HG03457 (cell line): ENCODE results near the gene DUS2.
"Not testable (repeated sequence)": the region's sequence is repeated elsewhere in the genome, so short reads cannot be mapped to it uniquely, and the experiment has no call there.

Experiments used
- ATAC-seq: cut with Tn5 transposase; IDR thresholded peaks from one replicate; pipeline ENCODE4 v1.9.1; 2021; ENCODE audit warnings: moderate number of reproducible peaks; ENCODE audit not compliant: unreplicated experiment

The DUS2 gene

DNA sequence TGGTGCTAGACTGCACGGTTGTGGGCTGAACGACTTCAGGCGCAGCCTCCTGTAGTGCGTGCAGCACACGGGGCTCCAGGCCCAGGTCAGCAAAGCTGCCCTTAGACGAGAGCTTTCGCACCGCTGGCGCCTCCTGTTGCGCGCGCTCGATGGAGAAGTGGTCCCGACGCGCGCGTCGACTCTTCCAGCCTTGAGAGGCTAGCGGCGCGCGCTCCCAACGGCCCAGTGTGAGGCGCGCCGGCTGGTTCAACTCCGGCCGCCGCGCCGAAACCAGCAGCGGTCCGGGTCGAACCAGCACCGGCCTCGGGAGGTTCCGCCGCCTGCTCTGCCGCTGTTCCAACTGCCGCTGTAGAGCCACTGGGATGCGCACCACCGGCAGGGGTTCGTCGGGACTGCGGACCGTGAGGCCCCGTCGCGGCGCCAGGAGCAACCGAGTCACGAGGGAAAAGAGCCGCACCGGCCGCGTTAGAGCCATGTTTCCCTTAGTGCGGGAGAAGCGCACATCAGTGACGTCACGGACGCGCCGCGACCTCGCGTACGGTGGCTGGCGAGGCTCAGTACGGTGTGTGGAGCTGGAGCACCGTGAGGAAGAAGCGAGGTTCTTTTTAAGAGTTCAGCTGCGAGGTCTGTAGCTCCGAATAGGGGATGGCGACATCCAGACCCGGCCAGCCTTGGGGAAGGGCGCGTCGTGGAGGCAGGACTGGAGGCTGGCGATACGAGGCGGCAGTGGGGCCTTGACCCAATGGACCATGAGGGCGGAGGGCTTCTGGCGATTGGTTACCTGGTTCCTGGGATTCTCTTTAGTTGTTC is at the start of gene DUS2, which contains the start of gene DDX28:
Gene DUS2 (plus strand): TSS at position 557 of the 810 bp plus-strand sequence. CDS start 14,740 bp downstream, outside the sequence.
Gene DDX28 (minus strand): TSS at position 505 of the 810 bp plus-strand sequence. CDS start 30 bp downstream, at position 475.
- ATAC-seq = peak; percentile 48

DNA sequence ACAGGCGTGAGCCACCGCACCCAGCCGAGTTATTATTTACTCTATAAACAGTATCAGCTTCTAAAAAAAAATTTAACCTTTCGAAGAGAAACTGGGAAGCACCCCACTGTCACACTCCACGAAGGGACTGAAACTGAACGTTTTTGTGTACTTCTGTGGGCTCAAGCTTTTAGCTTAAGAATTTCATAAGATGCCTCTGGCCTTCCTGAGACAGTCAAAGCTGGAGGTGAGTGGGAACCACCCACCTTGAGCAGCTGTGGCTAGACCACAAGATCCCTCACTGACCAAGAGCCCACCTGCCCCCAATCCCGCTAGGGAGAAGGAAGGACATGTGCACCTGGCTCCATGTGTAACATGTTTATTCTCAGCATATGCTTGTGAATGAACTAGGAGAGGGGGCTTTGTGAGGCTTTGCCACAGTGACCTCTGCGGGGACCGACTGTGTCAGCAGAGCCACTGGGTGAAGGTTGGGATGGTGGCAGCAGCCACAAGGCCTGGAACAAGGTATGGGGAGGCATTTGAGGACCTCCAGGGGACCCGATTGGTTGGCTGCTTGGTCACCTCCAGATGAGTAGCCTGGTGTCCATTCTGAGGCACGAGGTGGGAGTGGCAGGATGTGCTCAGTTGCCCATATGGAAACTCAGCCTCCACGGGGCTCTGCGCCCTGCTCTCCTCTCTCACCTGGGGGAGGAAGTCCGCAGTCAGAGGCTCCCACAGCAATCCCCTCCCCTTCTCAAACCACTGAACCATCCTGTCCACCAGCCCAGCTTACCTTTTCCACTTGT is 47.6 kb upstream of the DUS2 start:
- ATAC-seq = no peak

GRCh38 chr16:67976205-67976604 is 46.9 kb upstream of the DUS2 start:
- no peak for ATAC-seq

DNA sequence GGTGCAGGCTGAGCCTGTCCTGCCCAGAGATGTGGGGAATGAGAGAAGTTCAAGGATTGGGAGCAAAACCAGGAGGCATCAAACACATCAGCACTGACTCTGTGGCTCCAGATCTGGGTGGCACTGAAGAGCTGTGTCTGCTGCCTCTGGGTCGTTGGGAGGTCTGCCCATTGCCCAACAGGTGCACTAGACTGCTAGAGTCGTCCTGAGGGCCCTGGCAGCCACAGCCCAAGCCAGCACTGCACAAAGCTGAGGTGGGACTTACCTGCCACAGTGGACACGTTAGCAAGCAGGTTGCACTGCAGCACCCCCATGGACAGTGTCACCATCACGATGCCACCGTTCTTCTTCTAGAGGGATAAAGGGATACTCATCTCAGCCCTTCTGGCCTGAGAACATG is 46.1 kb upstream of the DUS2 start:
- ATAC-seq = no peak

GRCh38 chr16:67977469-67978227 is 45.4 kb upstream of the DUS2 start:
- ATAC-seq = no peak

GRCh38 chr16:67979955-67980678 is 43.0 kb upstream of the DUS2 start, which contains the start of gene DPEP3:
Gene DPEP3, minus strand, starts transcription at chr16:67980499. Its CDS starts 119 bp downstream, at chr16:67980380.
- ATAC-seq = no peak

- ATAC-seq = no peak
These were observed 40.9 kb upstream of the DUS2 start for GRCh38 chr16:67982011-67982696.

DNA sequence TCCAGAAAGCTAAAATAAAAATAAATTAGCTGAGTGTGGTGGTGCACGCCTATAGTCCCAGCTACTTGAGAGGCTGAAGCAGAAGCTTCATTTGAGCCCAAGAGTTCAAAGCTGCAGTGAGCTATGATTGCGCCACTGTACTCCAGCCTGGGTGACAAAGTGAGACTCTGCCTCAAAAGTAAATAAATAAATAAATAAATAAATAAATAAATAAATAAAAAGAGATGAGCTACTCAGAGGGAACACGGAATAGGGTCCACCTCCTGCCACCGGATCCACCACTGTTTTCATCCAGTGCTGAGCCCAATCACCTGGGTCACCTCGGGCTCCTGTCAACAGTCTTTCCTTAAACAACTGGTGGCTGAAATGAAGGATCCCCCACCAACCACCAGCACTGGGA is 36.1 kb upstream of the DUS2 start:
- no peak for ATAC-seq

GRCh38 chr16:67987460-67988160 is 35.5 kb upstream of the DUS2 start:
- no peak for ATAC-seq

- no peak for ATAC-seq
These were observed 34.4 kb upstream of the DUS2 start for GRCh38 chr16:67988675-67989074.

DNA sequence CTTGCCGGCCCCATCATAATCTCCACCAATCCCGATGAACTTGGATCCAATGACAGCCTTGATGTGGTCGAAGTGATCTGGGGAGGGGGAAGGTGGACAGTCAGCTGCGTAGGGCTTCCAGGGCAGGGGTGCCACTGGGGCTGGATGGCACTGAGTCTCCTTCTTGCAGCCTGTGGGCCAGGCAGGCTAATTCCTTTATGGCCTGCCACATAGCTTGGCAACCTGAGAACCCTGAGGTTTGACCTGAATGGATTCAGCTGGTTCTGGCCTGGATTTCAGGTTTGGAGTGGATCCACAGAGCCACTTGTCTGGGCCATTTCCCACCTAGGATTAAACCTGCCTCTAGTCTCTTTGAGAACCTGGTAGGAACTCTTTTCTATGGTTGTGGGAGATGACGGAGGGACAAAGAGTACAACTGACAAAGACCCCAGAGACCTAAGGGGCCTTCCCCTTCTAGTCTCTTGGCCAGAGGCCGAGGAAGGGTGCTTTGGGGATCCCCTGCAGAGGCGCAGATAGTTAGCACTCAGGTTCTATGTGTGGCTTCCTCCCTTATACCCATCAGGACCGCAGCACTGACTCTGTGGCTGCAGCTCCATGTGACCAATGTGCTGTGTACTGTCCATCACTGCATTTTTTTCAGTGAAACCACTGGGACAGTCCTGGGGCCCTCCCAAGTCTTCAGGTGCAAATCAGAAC is 33.6 kb upstream of the DUS2 start:
- ATAC-seq = no peak

DNA sequence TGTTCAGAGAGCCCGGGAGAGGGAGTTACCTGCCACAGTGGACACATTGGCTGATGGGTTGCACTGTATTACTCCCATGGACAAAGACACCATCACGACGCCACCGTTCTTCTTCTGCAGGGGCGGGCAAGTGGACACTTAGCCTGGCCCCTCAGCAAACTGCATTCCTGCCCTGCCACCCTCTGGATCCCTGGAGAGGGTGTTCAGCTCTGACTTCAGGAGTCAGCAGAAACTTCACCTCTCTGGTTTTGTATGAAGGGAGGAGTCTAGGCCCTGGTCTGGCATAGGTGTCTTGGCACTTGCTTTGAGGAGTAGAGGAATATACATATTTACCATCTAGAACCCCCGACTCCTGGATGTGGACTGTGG is 33.1 kb upstream of the DUS2 start:
- no peak for ATAC-seq

DNA sequence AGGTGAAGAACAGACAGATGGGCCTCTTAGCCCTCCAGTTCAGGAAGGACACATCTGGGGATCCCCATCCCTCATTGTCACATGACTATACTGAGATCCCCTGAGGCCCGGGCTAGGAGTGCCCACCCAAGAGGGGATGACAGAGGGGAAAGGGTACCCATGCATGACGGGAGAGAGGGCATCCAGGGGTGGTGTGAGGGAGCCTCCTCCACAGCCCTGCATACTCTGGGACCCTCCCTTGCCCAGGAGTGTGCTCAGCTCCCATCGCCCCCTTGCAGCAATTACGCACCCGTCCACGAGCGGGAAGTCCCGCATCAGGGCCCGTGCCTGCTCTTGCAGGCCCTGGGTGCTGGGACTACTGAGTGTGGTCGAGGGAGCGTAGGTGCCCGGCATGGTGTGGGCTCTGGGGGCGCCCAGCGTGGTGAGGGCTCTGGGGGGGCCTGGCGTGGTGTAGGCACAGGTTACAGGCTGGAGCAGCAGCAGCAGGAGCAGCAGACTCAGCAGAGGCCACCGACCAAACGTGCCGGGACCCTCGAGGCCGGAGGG is 30.4 kb upstream of the DUS2 start:
- ATAC-seq = no peak

DNA sequence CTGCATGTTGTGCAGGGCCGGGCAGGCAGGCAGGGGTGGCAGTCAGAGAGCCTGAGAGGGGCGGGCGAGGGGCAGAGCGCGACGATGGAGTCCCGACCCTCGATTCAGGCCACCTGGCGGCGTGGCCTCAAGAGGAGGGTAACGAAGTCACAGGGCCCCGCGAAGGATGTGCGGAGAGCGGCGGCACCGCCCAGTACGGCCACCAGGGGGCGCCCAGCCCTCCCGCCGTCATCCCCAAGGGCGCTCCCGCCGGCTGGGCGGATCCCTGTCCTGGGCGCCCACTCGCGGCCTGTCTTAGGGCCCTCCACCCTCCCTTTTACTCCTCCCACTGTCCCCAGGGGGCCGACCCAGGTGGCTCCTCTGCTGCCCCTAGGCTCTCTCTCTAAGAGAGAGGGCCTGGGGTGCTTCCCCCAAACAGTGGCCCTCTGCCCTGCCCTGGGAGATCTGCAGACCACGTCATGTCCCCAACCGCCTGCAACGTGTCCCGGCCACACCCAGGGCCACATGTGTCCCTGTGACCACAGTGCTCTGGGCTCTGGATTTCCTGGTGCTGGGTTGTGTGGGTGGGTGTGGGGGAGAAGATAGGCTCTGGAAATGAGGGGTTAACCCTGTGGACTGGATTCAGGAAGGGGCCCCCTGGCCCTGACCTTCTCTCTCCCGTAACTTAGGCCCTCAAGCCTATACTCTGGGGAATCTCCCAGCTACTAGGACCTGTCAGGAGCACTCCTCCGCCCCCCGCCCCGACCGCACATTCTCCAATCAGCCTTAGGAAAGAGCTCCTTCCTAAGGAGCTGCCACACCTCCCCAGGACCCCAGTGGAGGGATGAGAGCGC is 29.7 kb upstream of the DUS2 start:
- ATAC-seq = peak; percentile 64

DNA sequence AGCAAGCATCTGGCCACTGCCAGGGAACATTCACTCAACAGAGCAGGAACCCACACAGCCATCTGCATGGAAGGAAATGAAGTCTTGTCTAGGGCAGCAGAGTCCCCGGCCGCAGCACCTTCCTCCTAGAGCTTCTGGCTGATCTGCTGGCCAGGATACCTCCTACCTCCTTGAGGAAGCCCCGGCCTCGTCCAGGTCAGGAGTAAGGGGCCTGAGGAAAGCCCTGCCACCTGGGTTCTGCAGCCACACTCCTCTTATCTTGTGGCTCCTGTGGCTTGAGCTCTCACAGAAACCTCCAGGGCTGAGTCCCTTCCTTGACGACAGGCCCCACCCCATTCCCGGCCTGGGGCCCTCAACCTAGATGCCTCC is 29.1 kb upstream of the DUS2 start:
- ATAC-seq = not testable (repeated sequence)

GRCh38 chr16:67995423-67995822 is 27.7 kb upstream of the DUS2 start:
- no peak for ATAC-seq

DNA sequence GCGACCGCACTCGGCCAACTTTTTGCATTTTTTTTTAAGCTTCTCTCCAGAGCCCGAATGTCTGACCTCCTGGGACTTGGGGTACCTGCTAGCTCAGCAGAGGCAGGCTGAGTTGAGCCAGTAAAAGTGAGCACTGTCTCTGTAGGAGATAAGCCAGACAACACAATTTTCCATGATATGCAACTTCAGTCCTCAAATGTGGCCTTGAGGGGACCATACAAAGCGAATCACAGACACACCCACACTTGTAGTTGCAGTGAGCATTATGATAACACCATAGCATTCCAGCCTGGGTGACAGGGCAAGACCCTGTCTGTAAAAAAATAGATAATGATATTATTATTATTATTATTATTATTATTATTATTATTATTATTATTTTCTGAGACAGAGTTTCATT is 26.4 kb upstream of the DUS2 start:
- ATAC-seq = no peak
